HepG2 (cell line): ENCODE measurements around the gene QKI. TPM values are rescaled to one million over a fixed set of nuclear protein-coding genes. Genes with fewer than 3 reads are reported as not detected.

Experiments
- ATAC-seq: fragments of 200-7000 bp; cut with Tn5 transposase; 3 replicates; pipeline ENCODE4 v1.9.1; 2020; ENCODE audit warnings: mild to moderate bottlenecking, moderate library complexity
- BruUV-seq: library from RNA; stranded (reverse); fragments of 400-500 nt; replicated peaks from 2 replicates; lab custom pipeline; 2021; lab: Mats Ljungman, UMichigan
- CTCF ChIA-PET: fragments of 300-600 bp; formaldehyde crosslinking; extraction: SDS; loops from one replicate; lab custom pipeline; 2021; ENCODE audit warnings: low total read pairs, inconsistent platforms, low intra/inter-chr PET ratio; lab: Yijun Ruan, JAX
- POLR2A ChIA-PET: fragments of 350-600 bp; sonication (Branson Sonifier 250); formaldehyde crosslinking; loops from one replicate; lab custom pipeline; 2020; ENCODE audit warnings: antibody characterized with exemption, inconsistent platforms; lab: Yijun Ruan, JAX
- DNase-seq: peaks from one replicate; pipeline ENCODE4 v3.0.0-alpha.2; 2015; ENCODE audit warnings: low spot score
- FAIRE-seq: peaks from 3 replicates; lab custom pipeline; 2011; peaks lifted over from hg19 to GRCh38; lab: Jason Lieb, UNC
- H2AFZ ChIP-seq: one replicate; pipeline ENCODE4 v1.6.1; 2011; ENCODE audit warnings: low read length, inconsistent platforms
- H3K27ac ChIP-seq: fragments of 300-600 bp; 3 replicates; pipeline ENCODE4 v1.8.0; 2011; ENCODE audit warnings: mixed run types, mild to moderate bottlenecking, mixed read lengths, low read length, inconsistent platforms; ENCODE audit not compliant: insufficient read depth; ENCODE audit errors: extremely low read length
- H3K27me3 ChIP-seq, 2 experiments: fragments of 200-600 bp in 1 of 2; 2 replicates in 1 of 2; 3 replicates in 1 of 2; pipeline versions ENCODE4 v1.6.0 to v1.8.0; 2011; ENCODE audit warnings: low read length in 2 of 2, mild to moderate bottlenecking in 2 of 2, moderate library complexity in 2 of 2, inconsistent platforms in 1 of 2; ENCODE audit not compliant: insufficient read depth in 2 of 2, control insufficient read depth in 1 of 2
- H3K36me3 ChIP-seq, 2 experiments: fragments of 200-600 bp in 1 of 2; replicated peaks in 1 of 2; 2 replicates in 1 of 2; 3 replicates in 1 of 2; pipeline versions ENCODE4 v1.5.1 to v1.8.0; 2011; ENCODE audit warnings: low read length in 2 of 2, inconsistent platforms in 1 of 2; ENCODE audit not compliant: insufficient read depth in 2 of 2, control insufficient read depth in 1 of 2
- H3K4me1 ChIP-seq: 2 replicates; pipeline ENCODE4 v1.5.1; 2012; ENCODE audit warnings: low read length, inconsistent platforms; ENCODE audit not compliant: insufficient read depth
- H3K4me2 ChIP-seq: 2 replicates; pipeline ENCODE4 v1.6.0; 2011; ENCODE audit warnings: low read depth, low read length, inconsistent platforms
- H3K4me3 ChIP-seq, 3 experiments: fragments of 200-600 bp in 1 of 3; sonication (generic), shearing (Covaris generic) in 1 of 3; replicated peaks in 1 of 3; 2 replicates each; pipeline ENCODE4 v1.5.1; 2011 to 2016; ENCODE audit warnings: low read length in 3 of 3, inconsistent platforms in 2 of 3, low read depth in 2 of 3, mild to moderate bottlenecking in 2 of 3, control low read depth in 1 of 3, mixed read lengths in 1 of 3; ENCODE audit not compliant: insufficient read depth in 1 of 3
- H3K79me2 ChIP-seq: one replicate; pipeline ENCODE4 v1.6.1; 2011; ENCODE audit warnings: low read length, inconsistent platforms; ENCODE audit not compliant: insufficient read depth
- H3K9ac ChIP-seq: 2 replicates; pipeline ENCODE4 v1.6.0; 2011; ENCODE audit warnings: mild to moderate bottlenecking, low read depth, low read length, inconsistent platforms; ENCODE audit not compliant: insufficient read depth
- H3K9me3 ChIP-seq: 2 replicates; pipeline ENCODE4 v1.5.1; 2012; ENCODE audit warnings: mild to moderate bottlenecking, low read length
- H4K20me1 ChIP-seq: 2 replicates; pipeline ENCODE4 v1.6.0; 2011; ENCODE audit warnings: inconsistent platforms, mild to moderate bottlenecking, low read length, moderate library complexity; ENCODE audit not compliant: insufficient read depth
- ATM ChIP-seq: fragments of 450-650 bp; IDR thresholded peaks from 2 replicates; pipeline ENCODE4 v1.7.1; 2017; ENCODE audit warnings: mild to moderate bottlenecking, borderline replicate concordance
- HNRNPUL1 ChIP-seq: fragments of 200-400 bp; formaldehyde crosslinking; IDR thresholded peaks from 2 replicates; pipeline ENCODE4 v1.6.1; 2017; ENCODE audit warnings: low read depth, mild to moderate bottlenecking, low read length, moderate library complexity
- IKZF5 ChIP-seq: IDR thresholded peaks from 2 replicates; pipeline ENCODE4 v1.6.1; 2018; ENCODE audit warnings: missing genetic modification reagents, mild to moderate bottlenecking, missing compliant biosample characterization
- MIXL1 ChIP-seq: IDR thresholded peaks from 2 replicates; pipeline ENCODE4 v1.6.1; 2016
- NFKBIZ ChIP-seq: IDR thresholded peaks from 2 replicates; pipeline ENCODE4 v1.6.1; 2018; ENCODE audit warnings: missing genetic modification reagents, missing compliant biosample characterization
- NFYB ChIP-seq: sonication (generic); formaldehyde crosslinking; IDR thresholded peaks from 2 replicates; pipeline ENCODE4 v1.4.0; 2020; ENCODE audit warnings: missing genetic modification reagents
- POGZ ChIP-seq: sonication (generic); formaldehyde crosslinking; IDR thresholded peaks from 2 replicates; pipeline ENCODE4 v1.4.0; 2020; ENCODE audit warnings: mild to moderate bottlenecking, missing genetic modification reagents
- RXRA ChIP-seq: sonication (generic); formaldehyde crosslinking; IDR thresholded peaks from 2 replicates; pipeline ENCODE4 v1.5.1; 2020; ENCODE audit warnings: missing genetic modification reagents
- SETDB1 ChIP-seq: sonication (generic); formaldehyde crosslinking; IDR thresholded peaks from 2 replicates; pipeline ENCODE4 v1.5.1; 2020; ENCODE audit warnings: missing genetic modification reagents, mild to moderate bottlenecking, borderline replicate concordance
- SMC3 ChIP-seq: IDR thresholded peaks from 2 replicates; pipeline ENCODE4 v1.6.1; 2011; ENCODE audit warnings: low read length, improper control_type of control experiment
- TAF15 ChIP-seq: fragments of 200-400 bp; formaldehyde crosslinking; IDR thresholded peaks from one replicate; pipeline ENCODE4 v1.6.1; 2018; ENCODE audit warnings: mild to moderate bottlenecking, low read depth, low read length; ENCODE audit not compliant: poor library complexity, severe bottlenecking
- YEATS4 ChIP-seq: sonication (generic); formaldehyde crosslinking; IDR thresholded peaks from 2 replicates; pipeline ENCODE4 v1.4.0; 2020; ENCODE audit warnings: missing genetic modification reagents, borderline replicate concordance
- ZNF772 ChIP-seq: sonication (generic); formaldehyde crosslinking; IDR thresholded peaks from 2 replicates; pipeline ENCODE4 v1.5.0; 2020; ENCODE audit warnings: mild to moderate bottlenecking, missing genetic modification reagents
- WGBS: methylation state at CpG from one replicate; pipeline ENCODE4 v1.1.6; 2017; ENCODE audit warnings: low lambda C conversion rate; 5-methylcytosine and 5-hydroxymethylcytosine counted together
- in situ Hi-C: cut with HindIII; loops from 2 replicates; pipeline ENCODE4 v1.10.0; 2017; ENCODE audit warnings: low pct_unique_long_range_greater_than_20kb; ENCODE audit not compliant: extremely low pct_ligation_motif_present
- intact Hi-C: fragments of 100-400 bp; cut with micrococcal nuclease; formaldehyde crosslinking; loops from one replicate; pipeline ENCODE4 v1.10.0; 2022; ENCODE audit not compliant: unreplicated experiment
- polyA plus RNA-seq, 8 experiments: library from polyadenylated mRNA; depleted of rRNA in 3 of 8; stranded (reverse) in 7 of 8; unstranded in 1 of 8; fragments of >200 nt; fragmentation: Illumina TruSeq in 4 of 8; extraction: Trizol in 4 of 8; gene quantifications; 2 replicates each; pipeline versions ENCODE4 v1.2.1 to v1.2.3, GENCODE V29; 2011 to 2016; ENCODE audit warnings: low read depth in 4 of 8, missing spikeins in 1 of 8, mixed read lengths in 1 of 8; ENCODE audit not compliant: insufficient read depth in 1 of 8
- total RNA-seq, 5 experiments: library from RNA; depleted of rRNA; stranded (reverse); fragments of >200 nt; fragmentation: Illumina TruSeq; extraction: Trizol; gene quantifications; 2 replicates each; pipeline ENCODE4 v1.2.3, GENCODE V29; 2016; ENCODE audit warnings: low read depth in 1 of 5
- TF ChIP-seq, protein P1 (sequence below): sonication (generic); formaldehyde crosslinking; IDR thresholded peaks from 2 replicates; pipeline ENCODE4 v1.5.1; 2020; ENCODE audit warnings: mild to moderate bottlenecking, missing genetic modification reagents, borderline replicate concordance
- TF ChIP-seq, protein P2 (sequence below): sonication (generic); formaldehyde crosslinking; IDR thresholded peaks from 2 replicates; pipeline ENCODE4 v1.4.0; 2020; ENCODE audit warnings: missing genetic modification reagents, borderline replicate concordance

The QKI gene
- total and polyA plus RNA-seq, 2 of the 13 experiments (the other 11 are each of a cell fraction or from before 2014, with no cell fraction given) = 136 to 137 TPM

DNA sequence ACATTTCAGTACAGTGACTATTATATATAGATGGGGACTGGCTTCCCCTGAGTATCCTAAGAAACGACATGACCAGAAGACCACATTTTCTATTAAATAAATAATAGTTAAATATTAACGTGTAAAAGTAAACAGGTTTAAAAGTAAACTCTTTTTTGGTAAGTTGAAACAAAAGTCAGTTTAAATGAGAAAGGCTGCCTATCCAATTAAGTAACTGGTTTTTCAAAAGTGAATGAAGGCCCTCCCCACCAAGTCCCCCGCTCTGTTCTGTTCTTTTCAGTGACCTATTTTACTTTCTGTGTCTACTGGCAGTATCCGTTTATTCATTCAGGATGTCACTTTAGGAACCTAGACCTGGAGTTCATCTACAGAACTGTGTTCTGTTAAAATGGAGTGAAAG, 32.0 kb downstream of the QKI start:
- Histone ChIP-seq H3K4me1 (peaks cover 69% of the 10 kb centered on the region), H3K27ac (peak overlapping the region; percentile 45), H3K4me3 (peak overlapping the region in 1 of 3 experiments; percentile 20; a peak in 2 of 6 replicates), H3K36me3 (no peaks in the 10 kb centered on the region; a peak in 1 of 5 replicates), H3K4me2 (peak overlapping the region; percentile 56), H4K20me1 (peaks cover 58% of the 10 kb centered on the region), H3K79me2 (peaks cover 98% of the 10 kb centered on the region), H3K27me3 (no peaks in the 10 kb centered on the region), H3K9ac (no peak overlapping the region), H2AFZ (no peak overlapping the region), H3K9me3 (no peaks in the 10 kb centered on the region)
- ChIA-PET POLR2A (no interaction called here), CTCF (no interaction called here)
- no TSS peak for BruUV-seq
- FAIRE-seq (no peak), DNase-seq (peak; percentile 30), ATAC-seq (peak; percentile 64)
- WGBS = 24% methylated on average over 4 of the region's 4 CpGs
- intact Hi-C loops (loop anchor here (2.0 kb wide), 1 partner anchor 20 kb away; no protein-coding TSS in a partner anchor), in situ Hi-C loops (no loop called here)
- TF ChIP-seq MIXL1 = no peak
- TF ChIP-seq ATM = no peak
- TF ChIP-seq, protein P1, sequence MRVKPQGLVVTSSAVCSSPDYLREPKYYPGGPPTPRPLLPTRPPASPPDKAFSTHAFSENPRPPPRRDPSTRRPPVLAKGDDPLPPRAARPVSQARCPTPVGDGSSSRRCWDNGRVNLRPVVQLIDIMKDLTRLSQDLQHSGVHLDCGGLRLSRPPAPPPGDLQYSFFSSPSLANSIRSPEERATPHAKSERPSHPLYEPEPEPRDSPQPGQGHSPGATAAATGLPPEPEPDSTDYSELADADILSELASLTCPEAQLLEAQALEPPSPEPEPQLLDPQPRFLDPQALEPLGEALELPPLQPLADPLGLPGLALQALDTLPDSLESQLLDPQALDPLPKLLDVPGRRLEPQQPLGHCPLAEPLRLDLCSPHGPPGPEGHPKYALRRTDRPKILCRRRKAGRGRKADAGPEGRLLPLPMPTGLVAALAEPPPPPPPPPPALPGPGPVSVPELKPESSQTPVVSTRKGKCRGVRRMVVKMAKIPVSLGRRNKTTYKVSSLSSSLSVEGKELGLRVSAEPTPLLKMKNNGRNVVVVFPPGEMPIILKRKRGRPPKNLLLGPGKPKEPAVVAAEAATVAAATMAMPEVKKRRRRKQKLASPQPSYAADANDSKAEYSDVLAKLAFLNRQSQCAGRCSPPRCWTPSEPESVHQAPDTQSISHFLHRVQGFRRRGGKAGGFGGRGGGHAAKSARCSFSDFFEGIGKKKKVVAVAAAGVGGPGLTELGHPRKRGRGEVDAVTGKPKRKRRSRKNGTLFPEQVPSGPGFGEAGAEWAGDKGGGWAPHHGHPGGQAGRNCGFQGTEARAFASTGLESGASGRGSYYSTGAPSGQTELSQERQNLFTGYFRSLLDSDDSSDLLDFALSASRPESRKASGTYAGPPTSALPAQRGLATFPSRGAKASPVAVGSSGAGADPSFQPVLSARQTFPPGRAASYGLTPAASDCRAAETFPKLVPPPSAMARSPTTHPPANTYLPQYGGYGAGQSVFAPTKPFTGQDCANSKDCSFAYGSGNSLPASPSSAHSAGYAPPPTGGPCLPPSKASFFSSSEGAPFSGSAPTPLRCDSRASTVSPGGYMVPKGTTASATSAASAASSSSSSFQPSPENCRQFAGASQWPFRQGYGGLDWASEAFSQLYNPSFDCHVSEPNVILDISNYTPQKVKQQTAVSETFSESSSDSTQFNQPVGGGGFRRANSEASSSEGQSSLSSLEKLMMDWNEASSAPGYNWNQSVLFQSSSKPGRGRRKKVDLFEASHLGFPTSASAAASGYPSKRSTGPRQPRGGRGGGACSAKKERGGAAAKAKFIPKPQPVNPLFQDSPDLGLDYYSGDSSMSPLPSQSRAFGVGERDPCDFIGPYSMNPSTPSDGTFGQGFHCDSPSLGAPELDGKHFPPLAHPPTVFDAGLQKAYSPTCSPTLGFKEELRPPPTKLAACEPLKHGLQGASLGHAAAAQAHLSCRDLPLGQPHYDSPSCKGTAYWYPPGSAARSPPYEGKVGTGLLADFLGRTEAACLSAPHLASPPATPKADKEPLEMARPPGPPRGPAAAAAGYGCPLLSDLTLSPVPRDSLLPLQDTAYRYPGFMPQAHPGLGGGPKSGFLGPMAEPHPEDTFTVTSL (CRISPR knock-in tag) = peak; percentile 23; the same call in 1 of the 2 replicates
- TF ChIP-seq IKZF5 (CRISPR knock-in tag) = no peak
- no peak for TF ChIP-seq SMC3
- peak; percentile 46; the same call in 1 of the 2 replicates for TF ChIP-seq POGZ
- no peak for TF ChIP-seq TAF15
- TF ChIP-seq ZNF772 (CRISPR knock-in tag) = no peak
- no peak for TF ChIP-seq YEATS4
- peak; percentile 45; the same call in 1 of the 2 replicates for TF ChIP-seq NFYB
- TF ChIP-seq RXRA = no peak
- TF ChIP-seq HNRNPUL1 = peak; percentile 84; the same call in 1 of the 2 replicates
- TF ChIP-seq, protein P2, sequence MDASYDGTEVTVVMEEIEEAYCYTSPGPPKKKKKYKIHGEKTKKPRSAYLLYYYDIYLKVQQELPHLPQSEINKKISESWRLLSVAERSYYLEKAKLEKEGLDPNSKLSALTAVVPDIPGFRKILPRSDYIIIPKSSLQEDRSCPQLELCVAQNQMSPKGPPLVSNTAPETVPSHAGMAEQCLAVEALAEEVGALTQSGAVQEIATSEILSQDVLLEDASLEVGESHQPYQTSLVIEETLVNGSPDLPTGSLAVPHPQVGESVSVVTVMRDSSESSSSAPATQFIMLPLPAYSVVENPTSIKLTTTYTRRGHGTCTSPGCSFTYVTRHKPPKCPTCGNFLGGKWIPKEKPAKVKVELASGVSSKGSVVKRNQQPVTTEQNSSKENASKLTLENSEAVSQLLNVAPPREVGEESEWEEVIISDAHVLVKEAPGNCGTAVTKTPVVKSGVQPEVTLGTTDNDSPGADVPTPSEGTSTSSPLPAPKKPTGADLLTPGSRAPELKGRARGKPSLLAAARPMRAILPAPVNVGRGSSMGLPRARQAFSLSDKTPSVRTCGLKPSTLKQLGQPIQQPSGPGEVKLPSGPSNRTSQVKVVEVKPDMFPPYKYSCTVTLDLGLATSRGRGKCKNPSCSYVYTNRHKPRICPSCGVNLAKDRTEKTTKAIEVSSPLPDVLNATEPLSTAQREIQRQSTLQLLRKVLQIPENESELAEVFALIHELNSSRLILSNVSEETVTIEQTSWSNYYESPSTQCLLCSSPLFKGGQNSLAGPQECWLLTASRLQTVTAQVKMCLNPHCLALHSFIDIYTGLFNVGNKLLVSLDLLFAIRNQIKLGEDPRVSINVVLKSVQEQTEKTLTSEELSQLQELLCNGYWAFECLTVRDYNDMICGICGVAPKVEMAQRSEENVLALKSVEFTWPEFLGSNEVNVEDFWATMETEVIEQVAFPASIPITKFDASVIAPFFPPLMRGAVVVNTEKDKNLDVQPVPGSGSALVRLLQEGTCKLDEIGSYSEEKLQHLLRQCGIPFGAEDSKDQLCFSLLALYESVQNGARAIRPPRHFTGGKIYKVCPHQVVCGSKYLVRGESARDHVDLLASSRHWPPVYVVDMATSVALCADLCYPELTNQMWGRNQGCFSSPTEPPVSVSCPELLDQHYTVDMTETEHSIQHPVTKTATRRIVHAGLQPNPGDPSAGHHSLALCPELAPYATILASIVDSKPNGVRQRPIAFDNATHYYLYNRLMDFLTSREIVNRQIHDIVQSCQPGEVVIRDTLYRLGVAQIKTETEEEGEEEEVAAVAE (CRISPR knock-in tag) = peak; percentile 74
- no peak for TF ChIP-seq SETDB1 (CRISPR knock-in tag)
- TF ChIP-seq NFKBIZ (CRISPR knock-in tag) = no peak
